ENCODE data around the gene RDH13.
"Not testable (repeated sequence)": the region's sequence is repeated elsewhere in the genome, so short reads cannot be mapped to it uniquely, and the experiment has no call there.

Gene RDH13

GRCh38 chr19:55046975-55047622 lies 15.8 kb downstream of the RDH13 start:
- no peak for FAIRE-seq
- DNase-seq (ENCODE audit: low spot score) = no peak

- FAIRE-seq = no peak
These were observed 17.9 kb downstream of the RDH13 start for GRCh38 chr19:55044771-55045716.

GRCh38 chr19:55044286-55044685 lies 18.7 kb downstream of the RDH13 start:
- FAIRE-seq (no peak), DNase-seq (ENCODE audit: low spot score) (no peak)

More at GRCh38 chr19:55044771-55045716, 17.9 kb downstream of the RDH13 start:
- DNase-seq (ENCODE audit: low spot score) = no peak

GRCh38 chr19:55042688-55043087 lies 20.3 kb downstream of the RDH13 start:
- DNase-seq (ENCODE audit: low spot score) = no peak
- FAIRE-seq = no peak

GRCh38 chr19:55042344-55042678 lies 20.6 kb downstream of the RDH13 start:
- FAIRE-seq (no peak), DNase-seq (ENCODE audit: low spot score) (no peak)

GRCh38 chr19:55041627-55042343 lies 21.2 kb downstream of the RDH13 start:
- FAIRE-seq (no peak), DNase-seq (ENCODE audit: low spot score) (no peak)

GRCh38 chr19:55041244-55041626 lies 21.7 kb downstream of the RDH13 start:
- FAIRE-seq (no peak), DNase-seq (ENCODE audit: low spot score) (no peak)

GRCh38 chr19:55040654-55041053 lies 22.3 kb downstream of the RDH13 start:
- not testable (repeated sequence) for DNase-seq (ENCODE audit: low spot score); FAIRE-seq

GRCh38 chr19:55037603-55038002 lies 25.3 kb downstream of the RDH13 start:
- FAIRE-seq; DNase-seq (ENCODE audit: low spot score): not testable (repeated sequence)

- no peak for FAIRE-seq
- no peak for DNase-seq (ENCODE audit: low spot score)
These were observed 26.9 kb downstream of the RDH13 start for GRCh38 chr19:55036058-55036457.

GRCh38 chr19:55034751-55035150 lies 28.2 kb downstream of the RDH13 start:
- DNase-seq (ENCODE audit: low spot score) (no peak), FAIRE-seq (no peak)

- DNase-seq (ENCODE audit: low spot score); FAIRE-seq: not testable (repeated sequence)
These were observed 29.8 kb downstream of the RDH13 start for GRCh38 chr19:55032976-55033643.

- DNase-seq (ENCODE audit: low spot score) (no peak), FAIRE-seq (no peak)
These were observed 30.7 kb downstream of the RDH13 start for GRCh38 chr19:55032170-55032800.

- DNase-seq (ENCODE audit: low spot score) = no peak
- no peak for FAIRE-seq
These were observed 31.8 kb downstream of the RDH13 start for GRCh38 chr19:55031178-55031577.

GRCh38 chr19:55028757-55029156 lies 34.2 kb downstream of the RDH13 start:
- no peak for DNase-seq (ENCODE audit: low spot score)
- no peak for FAIRE-seq

GRCh38 chr19:55027472-55028337 lies 35.2 kb downstream of the RDH13 start:
- FAIRE-seq = no peak

GRCh38 chr19:55027140-55027471 lies 35.8 kb downstream of the RDH13 start:
- not testable (repeated sequence) for FAIRE-seq; DNase-seq (ENCODE audit: low spot score)

More at GRCh38 chr19:55027472-55028337, 35.2 kb downstream of the RDH13 start:
- no peak for DNase-seq (ENCODE audit: low spot score)

- no peak for FAIRE-seq
- DNase-seq (ENCODE audit: low spot score) = no peak
These were observed 38.8 kb downstream of the RDH13 start for GRCh38 chr19:55024111-55024510.

- DNase-seq (ENCODE audit: low spot score); FAIRE-seq: not testable (repeated sequence)
These were observed 42.6 kb downstream of the RDH13 start for GRCh38 chr19:55020351-55020750.

- FAIRE-seq (no peak), DNase-seq (ENCODE audit: low spot score) (no peak)
These were observed 44.3 kb downstream of the RDH13 start for GRCh38 chr19:55018633-55019032.
